GM21447 (cell line): ENCODE results near the gene G2E3.
"Not testable (repeated sequence)": the region's sequence is repeated elsewhere in the genome, so short reads cannot be mapped to it uniquely, and the experiment has no call there.

ENCODE experiments used
- ATAC-seq: cut with Tn5 transposase; IDR thresholded peaks from one replicate; pipeline ENCODE4 v1.9.1; 2021; ENCODE audit not compliant: unreplicated experiment

The G2E3 gene

DNA sequence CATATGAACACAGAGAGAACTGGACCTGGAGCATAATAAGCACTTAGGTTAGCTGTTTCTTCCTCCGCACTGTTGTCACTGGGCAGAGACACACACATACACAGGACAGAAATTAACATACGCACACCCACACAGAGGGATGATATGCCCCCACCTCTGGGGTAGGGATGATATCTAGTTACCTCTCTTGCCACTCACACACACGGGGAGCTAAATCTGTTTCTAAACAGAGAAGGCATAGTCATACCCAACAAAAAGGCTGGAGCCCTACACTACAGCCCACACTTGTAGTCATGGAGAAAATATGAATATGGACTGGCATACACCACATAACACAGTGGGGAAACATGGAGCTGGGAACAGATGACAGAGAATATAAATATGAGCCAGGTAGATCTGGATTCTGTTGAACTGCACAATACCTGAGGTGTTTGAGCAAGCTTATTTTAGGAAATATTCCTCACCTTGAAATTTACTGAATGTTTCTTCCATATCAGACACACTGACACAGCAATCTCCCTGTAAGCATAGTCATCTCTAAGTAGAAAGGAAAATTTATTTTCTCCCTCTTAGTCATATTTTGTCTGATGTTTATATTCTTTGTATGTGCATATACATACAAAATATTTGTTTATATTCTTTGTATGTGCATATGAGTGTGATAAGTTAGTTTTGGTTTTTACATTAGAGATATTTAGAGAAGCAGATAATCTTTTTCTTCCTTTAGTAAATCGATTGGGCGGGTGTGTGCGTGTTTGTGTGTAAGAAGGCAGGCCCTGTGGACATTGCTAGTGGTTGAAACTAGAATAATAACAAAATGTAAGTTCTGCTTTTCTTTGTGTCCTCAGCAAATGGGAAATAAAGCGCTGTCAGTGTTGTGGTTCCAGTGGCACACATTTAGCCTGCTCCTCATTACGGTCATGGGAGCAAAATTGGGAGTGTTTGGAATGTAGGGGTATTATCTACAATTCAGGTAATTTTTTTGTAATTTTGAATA is 42.3 kb downstream of the G2E3 start:
- no peak for ATAC-seq

DNA sequence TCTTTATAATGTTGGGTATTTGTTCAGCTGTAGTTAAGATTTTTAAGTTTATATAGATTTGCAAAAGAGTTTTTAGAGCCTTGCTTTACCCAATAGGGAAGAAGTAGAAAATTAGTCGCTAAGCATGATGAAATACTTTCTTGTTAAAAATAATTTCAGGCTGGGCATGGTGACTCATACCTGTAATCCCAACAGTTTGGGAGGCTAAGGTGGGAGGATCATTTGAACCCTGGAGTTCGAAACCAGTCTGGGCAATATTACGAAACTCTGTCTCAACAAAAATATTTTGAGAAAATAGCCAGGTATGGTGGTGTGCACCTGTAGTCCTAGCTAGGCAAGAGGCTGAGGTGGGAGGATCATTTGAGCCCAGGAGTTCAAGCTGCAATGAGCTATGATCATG is 44.4 kb downstream of the G2E3 start:
- no peak for ATAC-seq

DNA sequence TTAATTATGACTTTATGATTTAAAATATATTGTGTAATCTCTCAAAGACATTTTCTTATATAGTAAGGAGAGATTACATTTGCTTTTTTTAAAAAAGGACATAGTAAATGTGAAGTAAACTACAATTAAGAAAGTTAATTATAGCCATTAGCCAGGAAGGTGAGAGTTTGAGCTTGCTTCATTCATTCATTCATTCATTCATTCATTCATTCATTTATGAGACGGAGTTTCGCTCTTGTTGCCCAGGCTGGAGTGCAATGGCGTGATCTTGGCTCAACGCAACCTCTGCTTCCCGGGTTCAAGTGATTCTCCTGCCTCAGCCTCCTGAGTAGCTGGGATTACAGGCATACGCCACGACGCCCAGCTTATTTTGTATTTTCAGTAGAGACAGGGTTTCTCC is 45.7 kb downstream of the G2E3 start:
- ATAC-seq: not testable (repeated sequence)

DNA sequence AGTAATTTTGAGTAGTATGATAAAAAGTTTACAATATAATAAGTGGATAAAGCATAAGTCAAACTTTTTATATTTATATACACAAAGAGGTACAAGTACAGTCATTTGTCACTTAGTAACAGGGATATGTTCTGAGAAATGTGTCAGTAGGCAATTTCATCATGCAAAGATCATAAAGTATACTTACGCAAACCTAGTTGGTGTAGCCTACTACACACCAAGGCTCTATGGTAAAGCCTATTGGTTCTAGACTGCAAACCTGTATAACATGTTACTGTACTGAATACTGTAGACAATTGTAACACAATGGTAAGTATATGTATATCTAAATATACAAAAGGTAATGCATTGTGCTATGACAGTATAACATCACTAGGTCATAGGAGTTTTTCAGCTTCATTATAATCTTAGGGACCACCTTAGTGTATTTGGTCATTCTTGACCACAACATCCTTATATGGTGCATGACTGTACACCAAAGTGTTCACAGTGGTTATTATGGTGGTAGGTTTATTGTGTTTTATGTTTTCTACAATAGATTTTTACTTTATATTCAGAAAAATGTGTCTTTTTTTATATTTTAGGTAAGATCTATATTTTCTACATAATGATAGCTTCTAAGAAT is 48.3 kb downstream of the G2E3 start:
- no peak for ATAC-seq

DNA sequence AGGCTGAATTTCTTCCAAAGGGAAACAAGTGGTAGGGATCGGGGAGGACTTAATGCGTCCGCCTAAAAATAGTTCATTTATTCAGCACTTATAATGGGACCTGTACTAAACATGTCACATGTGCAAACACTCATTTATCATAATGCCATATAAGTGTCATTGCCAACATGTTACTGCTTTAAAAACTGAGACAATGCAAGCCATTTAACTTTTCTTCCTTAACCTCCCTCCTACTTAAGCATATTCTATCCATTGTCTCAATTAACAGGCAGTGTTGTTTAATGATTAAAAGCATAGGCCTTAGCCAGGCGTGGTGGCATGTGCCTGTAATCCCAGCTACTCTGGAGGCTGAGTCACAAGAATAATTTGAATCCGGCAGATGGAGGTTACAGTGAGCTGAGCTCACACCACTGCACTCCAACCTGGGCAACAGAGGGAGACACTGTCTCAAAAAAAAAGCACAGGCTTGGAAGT is 49.6 kb downstream of the G2E3 start:
- no peak for ATAC-seq

DNA sequence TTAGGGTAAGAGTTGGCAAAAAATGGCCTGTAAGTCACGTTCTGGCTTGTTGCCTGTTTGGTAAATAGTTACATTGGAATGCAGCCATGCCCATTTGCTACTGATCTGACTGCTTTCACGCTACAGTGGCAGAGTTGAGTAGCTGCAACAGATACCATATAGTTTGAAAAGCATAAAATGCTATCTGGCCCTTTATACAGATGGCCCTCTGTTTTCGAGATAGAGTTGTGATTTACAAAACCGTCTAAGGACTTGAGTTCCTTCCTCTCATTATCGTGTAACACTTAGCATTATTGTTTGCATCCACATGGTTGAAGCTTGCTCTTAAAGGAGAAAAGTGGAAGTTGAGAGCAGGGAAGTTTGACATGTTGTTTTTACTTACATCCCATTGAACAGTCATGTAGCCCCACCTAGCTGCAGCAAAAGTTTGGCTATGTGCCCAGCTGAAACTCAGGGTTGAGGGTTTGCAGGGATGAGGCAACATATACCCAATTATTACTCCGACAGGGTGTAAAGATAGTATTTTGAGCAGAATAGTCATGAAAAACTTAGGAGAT is 51.9 kb downstream of the G2E3 start:
- ATAC-seq: no peak

DNA sequence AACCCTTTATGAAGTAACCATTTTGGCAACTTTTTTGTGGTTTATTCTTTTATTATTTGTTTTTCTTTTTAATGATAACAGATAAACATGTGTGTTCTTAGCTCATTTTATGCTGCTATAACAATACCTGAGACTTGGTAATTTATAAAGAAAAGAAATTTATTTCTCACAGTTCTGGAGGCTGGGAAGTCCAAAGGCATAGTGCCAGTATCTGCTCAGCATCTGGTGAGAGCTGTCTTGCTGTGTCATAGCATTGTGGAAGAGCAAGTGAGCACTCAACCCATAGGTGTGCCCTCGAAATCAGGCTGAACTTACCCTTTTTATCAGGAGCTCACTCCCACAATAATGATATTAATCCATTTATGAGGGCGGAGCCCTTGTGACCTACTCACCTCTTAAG is 55.2 kb downstream of the G2E3 start:
- no peak for ATAC-seq

DNA sequence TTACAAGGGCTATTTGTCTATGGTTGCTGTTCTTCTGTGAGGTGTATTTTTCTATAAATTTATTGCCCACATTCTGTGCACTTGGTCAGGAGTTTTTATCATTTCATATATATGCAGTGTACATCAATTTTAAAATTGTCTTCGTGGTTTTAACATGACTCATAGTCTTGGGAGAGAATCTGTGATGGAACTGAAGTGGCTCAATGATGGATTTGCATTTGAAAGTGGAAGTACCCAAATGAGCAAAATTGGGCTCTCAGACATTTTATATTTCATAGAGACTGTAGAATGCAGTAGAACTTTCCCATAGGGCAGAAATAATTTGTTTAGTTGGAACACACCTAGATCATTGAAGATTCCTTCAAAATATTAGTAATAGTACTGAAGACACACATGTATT is 61.2 kb downstream of the G2E3 start:
- ATAC-seq: peak; percentile 37

DNA sequence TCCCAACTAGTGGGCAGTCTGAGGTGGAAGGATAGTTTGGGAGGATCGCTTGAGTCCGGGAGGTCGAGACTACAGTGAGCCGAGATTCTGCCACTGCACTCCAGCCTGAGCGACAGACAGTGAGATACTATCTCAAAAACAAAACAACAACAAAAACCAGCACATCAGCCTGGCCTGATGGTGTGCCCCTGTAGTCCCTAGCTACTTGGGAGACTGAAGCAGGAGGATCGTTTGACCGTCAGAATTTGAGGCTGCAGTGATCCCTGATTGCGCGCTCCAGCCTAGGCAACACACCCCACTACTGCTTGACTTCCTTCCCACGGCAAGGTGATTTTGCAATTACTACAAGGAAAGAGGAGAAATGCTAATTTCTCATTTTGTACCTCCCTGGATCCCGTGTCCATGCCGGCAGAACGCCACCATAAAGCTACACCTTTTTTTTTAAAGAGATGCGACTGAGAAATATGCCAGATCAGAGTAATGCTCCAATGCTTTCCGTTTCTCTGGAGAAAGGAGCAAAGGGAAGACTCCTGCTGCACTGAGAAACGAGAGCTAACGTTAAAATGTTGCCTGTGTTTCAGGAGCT is 62.5 kb downstream of the G2E3 start:
- peak; percentile 0 for ATAC-seq

DNA sequence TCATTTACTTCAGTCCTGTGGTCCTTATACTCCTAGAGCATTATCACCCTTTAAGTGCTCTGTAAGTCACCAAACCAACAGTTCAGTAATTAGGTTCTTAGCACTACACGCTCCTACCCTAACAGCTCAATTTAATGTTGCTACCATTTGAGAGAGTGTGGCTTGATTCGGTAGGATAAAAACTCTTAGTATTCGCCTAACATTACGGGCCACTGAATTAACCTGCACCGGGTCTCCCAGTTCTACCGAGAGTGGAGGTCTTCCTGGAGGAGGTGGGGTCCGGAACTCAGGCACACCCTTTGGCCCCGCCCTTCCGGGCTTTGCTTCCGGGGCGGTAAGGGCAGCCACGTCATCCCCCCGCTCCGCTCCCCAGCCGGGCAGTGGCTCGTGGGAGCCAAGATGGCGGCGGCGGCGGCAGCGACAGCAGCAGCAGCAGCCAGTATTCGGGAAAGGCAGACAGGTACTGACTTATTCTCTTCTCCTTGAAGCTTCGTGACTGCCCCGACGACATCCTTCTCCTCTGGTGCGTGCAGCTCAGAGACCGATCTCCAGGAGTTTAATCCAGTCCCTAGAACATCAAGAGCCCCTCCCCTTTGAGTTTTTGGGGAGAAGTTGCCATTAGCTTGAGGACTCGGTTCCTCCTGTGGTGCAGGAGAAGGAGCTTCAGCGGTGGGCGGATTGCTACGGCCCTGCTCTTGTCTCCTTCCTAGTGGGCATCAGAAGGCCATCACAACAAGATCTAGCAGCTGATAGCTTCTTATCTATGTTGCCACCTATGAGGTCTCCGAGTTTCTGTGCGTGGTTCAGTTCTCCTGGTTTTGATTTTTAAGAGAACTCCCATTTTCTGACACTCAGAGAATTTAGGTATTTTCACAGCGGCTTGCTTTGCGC is 63.2 kb downstream of the G2E3 start, which contains the start of gene SCFD1:
SCFD1 (plus strand) TSS at position 380 of the 891 bp plus-strand sequence; CDS start at position 400, 20 bp downstream.
- ATAC-seq: peak; percentile 90

DNA sequence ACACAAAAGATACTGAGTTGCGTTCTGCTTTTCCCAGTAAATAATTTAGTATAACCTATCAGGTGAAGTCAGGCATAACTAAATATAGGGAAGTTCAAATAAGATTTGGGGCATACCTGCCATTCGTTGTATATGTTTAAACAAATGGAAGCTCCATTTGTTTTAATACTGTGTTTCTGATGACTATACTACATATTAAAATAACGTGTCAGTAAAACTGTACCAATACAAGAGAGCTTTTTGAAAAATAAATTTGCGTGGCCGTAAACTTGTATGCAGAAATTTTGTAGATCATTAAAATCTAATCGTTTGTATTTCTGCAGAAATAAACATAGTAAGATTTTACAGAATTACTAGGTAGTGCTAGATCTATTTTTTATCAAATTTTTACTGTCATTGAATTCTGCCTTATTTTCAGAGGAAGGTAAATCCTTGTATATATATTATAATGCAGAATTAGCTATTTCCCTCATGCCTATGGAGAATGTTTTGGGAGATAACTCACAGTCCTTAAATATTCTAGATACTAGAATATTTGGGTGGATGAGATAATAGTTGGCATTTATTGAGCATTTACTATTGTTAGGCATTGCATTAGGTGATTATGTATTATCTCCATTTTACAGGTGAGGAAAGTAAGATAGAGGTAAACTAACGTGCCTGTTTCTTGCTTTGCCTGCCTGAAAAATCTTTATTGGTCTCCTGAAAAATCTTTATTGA is 64.6 kb downstream of the G2E3 start:
- ATAC-seq: no peak

DNA sequence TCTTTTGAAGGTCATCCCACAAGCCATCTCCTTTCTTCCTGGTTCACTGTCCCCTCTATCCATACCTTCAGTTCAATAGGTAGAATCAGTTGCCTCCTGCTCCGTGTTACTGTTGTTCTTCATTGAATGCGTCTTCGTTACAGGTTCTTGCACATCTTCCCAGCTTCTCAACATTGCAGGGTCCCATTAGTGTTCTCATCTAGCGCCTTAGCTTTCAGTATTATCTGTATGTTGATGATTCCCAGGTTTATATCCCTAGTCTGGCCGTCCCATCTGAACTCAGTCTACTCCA is 65.1 kb downstream of the G2E3 start:
- no peak for ATAC-seq

DNA sequence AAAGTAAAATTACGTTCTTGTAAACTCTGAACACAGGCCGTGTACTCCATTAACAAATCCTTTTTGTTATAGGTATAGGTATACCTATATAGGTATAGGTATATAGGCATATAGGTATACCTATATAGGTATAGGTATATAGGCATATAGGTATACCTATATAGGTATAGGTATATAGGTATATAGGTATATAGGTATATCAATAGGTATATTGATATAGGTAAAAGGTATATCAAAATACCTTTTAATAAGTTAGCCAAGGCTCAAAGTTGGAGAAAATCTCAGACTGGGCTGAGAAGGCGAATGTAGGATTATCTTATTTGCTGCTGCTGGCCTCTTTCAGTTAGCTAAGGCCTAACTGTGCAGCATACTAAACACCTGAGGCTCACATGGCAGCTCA is 66.6 kb downstream of the G2E3 start:
- ATAC-seq: no peak

DNA sequence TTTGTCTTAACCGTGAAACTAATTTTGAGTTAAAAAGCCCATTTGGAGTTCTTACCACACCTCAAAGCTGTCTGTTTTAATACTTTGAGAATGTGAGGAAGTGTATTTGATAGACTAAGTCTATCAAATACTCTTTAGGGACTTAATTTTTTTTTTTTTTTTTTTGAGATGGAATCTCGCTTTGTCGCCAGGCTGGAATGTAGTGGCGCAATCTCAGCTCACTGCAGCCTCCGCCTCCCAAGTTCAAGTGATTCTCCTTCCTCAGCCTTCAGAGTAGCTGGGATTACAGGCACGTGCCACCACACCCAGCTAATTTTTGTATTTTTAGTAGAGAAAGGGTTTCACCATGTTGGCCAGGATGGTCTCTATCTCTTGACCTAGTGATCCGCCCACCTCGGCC is 70.5 kb downstream of the G2E3 start:
- not testable (repeated sequence) for ATAC-seq

DNA sequence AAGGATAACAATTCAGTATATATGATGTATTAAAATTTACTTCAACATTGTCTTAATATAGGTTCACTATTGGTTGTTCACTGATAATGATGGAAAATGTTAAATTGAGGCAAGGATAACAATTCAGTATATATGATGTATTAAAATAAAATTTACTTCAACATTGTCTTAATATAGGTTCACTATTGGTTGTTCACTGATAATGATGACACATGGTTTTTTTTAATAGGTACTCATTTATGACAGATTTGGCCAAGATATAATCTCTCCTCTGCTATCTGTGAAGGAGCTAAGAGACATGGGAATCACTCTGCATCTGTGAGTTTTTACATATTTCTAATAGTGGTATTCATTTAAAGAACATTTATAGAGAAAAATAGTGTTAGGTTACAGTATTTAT is 71.3 kb downstream of the G2E3 start:
- ATAC-seq: no peak

DNA sequence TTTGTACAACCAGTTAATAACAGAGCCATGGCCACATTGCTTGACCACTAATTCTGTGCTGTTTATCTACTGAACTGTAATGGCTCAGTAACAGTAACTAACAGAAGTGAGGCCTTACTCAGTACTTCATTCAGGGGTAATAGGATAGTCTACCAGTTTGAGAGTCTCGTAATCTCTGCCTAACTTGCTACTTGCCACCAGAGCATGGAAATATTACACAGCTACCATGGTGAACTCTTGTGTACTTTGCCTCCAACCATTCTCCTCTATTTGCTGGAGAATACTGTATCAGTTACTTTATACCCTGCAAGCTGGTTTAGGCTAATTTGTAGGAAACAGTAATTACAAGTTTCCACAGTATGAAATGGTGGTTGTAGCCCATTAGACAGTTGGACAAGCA is 73.8 kb downstream of the G2E3 start:
- no peak for ATAC-seq

DNA sequence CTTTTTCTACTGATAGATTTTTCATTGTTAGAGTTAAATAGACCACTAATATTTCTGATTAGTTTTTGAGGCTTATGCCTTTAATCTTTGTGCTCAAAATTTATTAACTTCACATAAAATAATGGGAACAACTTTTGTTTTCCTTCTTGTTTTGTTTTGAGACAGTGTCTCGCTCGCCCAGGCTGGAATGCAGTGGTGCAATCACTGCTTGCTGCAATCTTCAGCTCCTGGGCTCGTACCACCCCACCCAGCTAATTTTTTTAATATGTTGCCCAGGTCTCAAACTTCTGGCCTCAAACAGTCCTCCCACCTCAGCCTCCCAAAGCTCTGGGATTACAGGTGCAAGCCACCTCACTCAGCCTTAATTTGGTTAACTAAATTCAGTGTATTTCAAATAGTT is 80.0 kb downstream of the G2E3 start:
- no peak for ATAC-seq

DNA sequence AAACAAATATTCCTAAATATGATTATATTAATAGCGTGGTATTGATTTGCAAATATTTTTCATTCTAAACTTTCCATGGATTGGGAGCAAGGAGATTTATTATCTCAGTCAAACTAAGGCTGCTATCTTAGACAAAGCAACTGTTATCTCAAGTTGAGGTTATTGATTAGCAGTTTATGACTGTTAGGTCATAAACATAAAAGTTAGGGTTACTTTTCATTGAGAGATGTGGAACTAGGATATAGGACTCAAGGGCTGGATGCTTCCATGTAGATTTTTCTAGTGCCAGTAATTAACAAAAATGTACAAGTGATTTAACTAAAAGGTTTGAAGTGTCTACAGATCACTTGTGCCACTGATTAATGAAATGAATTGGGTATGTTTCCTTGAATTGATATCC is 82.2 kb downstream of the G2E3 start:
- ATAC-seq: no peak

DNA sequence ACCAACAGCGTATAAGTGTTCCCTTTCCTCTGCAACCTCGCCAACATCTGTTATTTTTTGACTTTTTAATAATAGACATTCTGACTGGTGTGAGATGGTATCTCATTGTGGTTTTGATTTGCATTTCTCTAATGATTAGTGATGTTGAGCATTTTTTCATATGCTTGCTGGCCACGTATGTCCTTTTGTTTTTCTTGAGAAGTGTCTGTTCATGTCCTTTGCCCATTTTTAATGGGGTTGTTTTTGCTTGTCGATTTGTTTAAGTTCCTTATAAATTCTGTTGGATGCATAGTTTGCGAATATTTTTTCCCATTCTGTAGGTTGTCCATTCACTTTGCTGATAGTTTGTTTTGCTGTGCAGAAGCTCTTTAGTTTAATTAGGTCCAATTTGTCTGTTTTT is 85.5 kb downstream of the G2E3 start:
- ATAC-seq: not testable (repeated sequence)

DNA sequence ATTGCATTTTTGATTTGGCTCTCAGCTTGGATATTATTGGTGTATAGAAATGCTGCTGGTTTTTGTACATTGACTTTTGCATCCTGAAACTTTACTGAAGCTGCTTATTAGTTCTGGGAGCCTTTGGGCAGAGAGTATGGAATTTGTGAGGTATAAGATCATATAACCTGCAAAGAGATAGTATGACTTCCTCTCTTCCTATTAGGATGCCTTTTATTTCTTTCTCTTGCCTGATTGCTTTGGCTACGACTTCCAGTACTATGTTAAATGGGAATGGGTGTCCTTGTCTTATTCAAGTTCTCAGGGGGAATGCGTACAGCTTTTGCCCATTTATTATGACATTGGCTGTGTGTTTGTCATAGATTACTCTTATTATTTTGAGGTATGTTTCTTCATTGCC is 86.6 kb downstream of the G2E3 start:
- no peak for ATAC-seq
